ENCODE results near the gene STC2.

STC2 gene

DNA sequence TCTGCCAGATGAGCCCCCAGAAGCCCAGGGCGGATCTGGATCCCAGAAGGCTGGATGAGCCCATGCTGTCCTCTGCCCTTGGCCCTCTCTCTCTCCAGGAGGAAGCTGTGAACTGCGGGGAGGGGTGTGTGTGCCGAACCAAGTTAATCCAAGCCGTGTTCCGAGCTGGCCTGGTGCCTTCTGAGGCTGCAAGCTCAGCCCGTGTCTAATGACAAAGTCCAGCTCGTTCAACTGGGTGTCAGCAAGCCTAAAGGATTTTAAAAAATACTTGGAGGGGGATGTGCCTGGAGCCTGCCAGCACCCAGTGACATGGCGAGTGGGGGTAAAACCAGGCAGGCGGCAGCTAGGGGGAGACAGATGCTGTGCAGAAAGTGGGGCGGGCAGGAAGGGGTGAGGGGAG is 8.0 kb downstream of the STC2 start:
- Histone ChIP-seq H3K4me3 (replicated peaks; ENCODE audit: insufficient read depth, low read length) (no peak overlapping the region), H3K27ac (replicated peaks) (no peak overlapping the region), H3K27me3 (ENCODE audit: insufficient read depth, poor library complexity, severe bottlenecking) (peaks cover 7% of the 10 kb centered on the region)
- TF ChIP-seq SPI1 (IDR thresholded peaks at IDR 0.05; ENCODE audit: borderline replicate concordance, low read depth) (no peak), POLR2AphosphoS5 (IDR thresholded peaks at IDR 0.05; ENCODE audit: low read depth) (no peak), CTCF (IDR thresholded peaks at IDR 0.05; ENCODE audit: insufficient read depth, low read length) (no peak), GABPA (IDR thresholded peaks at IDR 0.05; ENCODE audit: low read depth) (no peak)
- TF ChIP-seq, protein P1, sequence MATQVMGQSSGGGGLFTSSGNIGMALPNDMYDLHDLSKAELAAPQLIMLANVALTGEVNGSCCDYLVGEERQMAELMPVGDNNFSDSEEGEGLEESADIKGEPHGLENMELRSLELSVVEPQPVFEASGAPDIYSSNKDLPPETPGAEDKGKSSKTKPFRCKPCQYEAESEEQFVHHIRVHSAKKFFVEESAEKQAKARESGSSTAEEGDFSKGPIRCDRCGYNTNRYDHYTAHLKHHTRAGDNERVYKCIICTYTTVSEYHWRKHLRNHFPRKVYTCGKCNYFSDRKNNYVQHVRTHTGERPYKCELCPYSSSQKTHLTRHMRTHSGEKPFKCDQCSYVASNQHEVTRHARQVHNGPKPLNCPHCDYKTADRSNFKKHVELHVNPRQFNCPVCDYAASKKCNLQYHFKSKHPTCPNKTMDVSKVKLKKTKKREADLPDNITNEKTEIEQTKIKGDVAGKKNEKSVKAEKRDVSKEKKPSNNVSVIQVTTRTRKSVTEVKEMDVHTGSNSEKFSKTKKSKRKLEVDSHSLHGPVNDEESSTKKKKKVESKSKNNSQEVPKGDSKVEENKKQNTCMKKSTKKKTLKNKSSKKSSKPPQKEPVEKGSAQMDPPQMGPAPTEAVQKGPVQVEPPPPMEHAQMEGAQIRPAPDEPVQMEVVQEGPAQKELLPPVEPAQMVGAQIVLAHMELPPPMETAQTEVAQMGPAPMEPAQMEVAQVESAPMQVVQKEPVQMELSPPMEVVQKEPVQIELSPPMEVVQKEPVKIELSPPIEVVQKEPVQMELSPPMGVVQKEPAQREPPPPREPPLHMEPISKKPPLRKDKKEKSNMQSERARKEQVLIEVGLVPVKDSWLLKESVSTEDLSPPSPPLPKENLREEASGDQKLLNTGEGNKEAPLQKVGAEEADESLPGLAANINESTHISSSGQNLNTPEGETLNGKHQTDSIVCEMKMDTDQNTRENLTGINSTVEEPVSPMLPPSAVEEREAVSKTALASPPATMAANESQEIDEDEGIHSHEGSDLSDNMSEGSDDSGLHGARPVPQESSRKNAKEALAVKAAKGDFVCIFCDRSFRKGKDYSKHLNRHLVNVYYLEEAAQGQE (IDR thresholded peaks at IDR 0.05; ENCODE audit: insufficient replicate concordance, low read depth) = no peak
- no peak for DNase-seq (ENCODE audit: low read depth in 1 of 2, low spot score in 1 of 2)

DNA sequence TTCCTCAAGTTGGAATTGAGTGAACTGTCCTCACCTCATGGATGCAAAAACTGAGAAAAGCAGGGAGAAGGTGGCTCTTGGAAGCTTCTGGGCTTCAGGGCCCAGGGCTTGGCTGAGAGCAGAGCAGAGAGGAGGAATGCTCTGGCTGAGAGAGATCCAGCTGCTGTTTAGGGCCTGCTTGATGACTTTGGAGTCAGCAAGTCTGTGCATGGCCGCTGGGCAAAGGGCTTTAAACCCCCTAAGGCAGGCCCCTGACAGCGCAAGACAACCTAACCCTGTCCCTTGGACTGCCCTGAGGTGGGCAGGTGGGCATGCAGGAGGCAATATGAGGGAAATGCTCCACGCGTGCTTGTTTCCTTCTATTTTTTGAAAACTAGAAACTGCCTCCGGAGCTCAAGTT is 8.6 kb downstream of the STC2 start:
- TF ChIP-seq SPI1 (IDR thresholded peaks at IDR 0.05; ENCODE audit: borderline replicate concordance, low read depth) (no peak), POLR2AphosphoS5 (IDR thresholded peaks at IDR 0.05; ENCODE audit: low read depth) (no peak), GABPA (IDR thresholded peaks at IDR 0.05; ENCODE audit: low read depth) (no peak), CTCF (IDR thresholded peaks at IDR 0.05; ENCODE audit: insufficient read depth, low read length) (no peak)
- TF ChIP-seq, protein P1 (IDR thresholded peaks at IDR 0.05; ENCODE audit: insufficient replicate concordance, low read depth) = no peak
- Histone ChIP-seq H3K27ac (replicated peaks) (no peak overlapping the region), H3K27me3 (ENCODE audit: insufficient read depth, poor library complexity, severe bottlenecking) (peaks cover 6% of the 10 kb centered on the region)

DNA sequence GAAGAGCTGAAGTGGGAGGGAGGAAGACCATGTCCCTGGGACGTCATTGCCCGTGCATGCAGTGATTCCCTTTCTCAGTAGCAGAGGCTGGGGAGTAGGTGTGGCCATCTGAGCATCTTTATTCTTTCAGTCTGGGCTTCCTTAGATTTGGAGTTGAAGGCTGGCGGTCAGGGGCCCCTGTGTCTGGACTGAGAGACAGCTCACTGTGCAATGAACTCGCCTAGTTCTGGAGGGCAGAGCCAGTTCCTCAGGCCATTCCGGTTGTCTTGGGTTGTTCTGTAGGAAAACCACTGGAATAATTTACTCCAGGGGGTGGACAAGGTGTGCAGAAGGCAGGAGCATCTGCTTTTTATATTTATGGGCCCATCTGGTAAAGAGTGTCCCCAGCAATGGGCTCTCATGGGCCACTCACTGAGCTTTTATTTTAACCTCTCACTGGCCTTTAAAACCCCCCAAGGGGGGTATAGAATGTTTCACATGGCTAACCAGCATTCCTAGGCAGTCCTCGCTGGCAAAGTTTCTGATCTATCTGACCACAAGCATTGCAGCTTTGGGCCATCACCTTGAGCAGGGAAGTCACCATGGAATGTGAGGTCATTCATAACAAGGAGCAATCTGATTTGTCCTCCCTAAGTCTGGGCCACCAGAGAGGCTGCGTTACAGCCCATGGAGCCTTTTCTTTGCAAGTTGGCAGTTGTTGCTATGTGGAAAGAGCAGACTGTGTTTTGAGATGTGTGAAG is 9.2 kb downstream of the STC2 start:
- TF ChIP-seq POLR2AphosphoS5 (IDR thresholded peaks at IDR 0.05; ENCODE audit: low read depth) (no peak), CTCF (IDR thresholded peaks at IDR 0.05; ENCODE audit: insufficient read depth, low read length) (no peak), SPI1 (IDR thresholded peaks at IDR 0.05; ENCODE audit: borderline replicate concordance, low read depth) (no peak)
- TF ChIP-seq, protein P1 (IDR thresholded peaks at IDR 0.05; ENCODE audit: insufficient replicate concordance, low read depth) = no peak
- peaks cover 6% of the 10 kb centered on the region for H3K27me3 ChIP-seq (ENCODE audit: insufficient read depth, poor library complexity, severe bottlenecking)
- no peak overlapping the region for H3K4me3 ChIP-seq (replicated peaks; ENCODE audit: insufficient read depth, low read length)
- no peak for DNase-seq (ENCODE audit: low read depth in 1 of 2, low spot score in 1 of 2)
- no peak overlapping the region for H3K27ac ChIP-seq (replicated peaks)

More for the DNA sequence above, 8.6 kb downstream of the STC2 start:
- no peak overlapping the region for H3K4me3 ChIP-seq (replicated peaks; ENCODE audit: insufficient read depth, low read length)
- no peak for DNase-seq (ENCODE audit: low read depth in 1 of 2, low spot score in 1 of 2)

Data from HL-60 (cell line).